Non-pigmented ciliary epithelial cell (primary cell): ENCODE measurements around the gene TBC1D22A.

ENCODE experiments used
- DNase-seq: peaks from one replicate; pipeline ENCODE4 v3.0.0-alpha.2; 2010; ENCODE audit warnings: low read depth

TBC1D22A gene

DNA sequence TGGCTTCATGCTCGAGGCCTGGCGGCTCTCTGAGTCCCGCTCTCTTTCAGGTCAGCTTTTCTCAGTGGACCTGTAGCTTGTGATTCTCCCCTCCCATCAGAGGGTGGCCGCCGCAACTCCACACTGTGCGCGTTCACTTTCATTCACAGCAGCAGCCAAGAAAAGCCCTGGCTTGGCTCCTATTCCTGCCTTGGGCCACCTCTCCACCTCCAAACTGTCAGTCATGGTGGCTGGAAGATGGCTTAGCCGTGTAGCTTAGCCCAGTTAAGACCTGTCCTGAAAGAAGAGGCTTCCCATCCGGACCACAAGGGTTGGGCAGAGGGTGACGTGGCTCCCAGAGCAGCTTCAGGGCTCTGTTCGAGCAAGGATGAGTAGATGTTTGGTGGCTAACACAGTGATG is 125.5 kb downstream of the TBC1D22A start:
- no peak for DNase-seq

DNA sequence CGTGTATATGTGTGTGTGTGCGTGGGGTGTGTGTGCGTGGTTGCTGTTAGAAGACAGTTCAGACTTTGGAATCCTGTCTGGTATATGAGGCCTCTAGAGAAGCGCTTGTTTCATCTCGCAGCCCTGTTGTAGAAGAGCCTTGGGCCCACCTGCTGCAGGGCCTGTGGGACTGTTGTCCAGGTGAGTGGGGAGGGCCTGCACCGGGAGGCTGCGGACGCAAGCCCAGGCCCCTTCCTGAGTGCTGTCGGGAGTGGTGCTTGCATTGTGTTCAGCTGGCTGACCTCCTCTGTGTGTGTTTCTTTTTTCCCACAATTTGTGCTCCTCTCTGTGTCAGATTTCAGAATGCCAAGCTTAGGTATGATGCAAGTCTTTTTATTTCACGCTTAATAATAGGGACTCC is 128.4 kb downstream of the TBC1D22A start:
- DNase-seq = no peak

DNA sequence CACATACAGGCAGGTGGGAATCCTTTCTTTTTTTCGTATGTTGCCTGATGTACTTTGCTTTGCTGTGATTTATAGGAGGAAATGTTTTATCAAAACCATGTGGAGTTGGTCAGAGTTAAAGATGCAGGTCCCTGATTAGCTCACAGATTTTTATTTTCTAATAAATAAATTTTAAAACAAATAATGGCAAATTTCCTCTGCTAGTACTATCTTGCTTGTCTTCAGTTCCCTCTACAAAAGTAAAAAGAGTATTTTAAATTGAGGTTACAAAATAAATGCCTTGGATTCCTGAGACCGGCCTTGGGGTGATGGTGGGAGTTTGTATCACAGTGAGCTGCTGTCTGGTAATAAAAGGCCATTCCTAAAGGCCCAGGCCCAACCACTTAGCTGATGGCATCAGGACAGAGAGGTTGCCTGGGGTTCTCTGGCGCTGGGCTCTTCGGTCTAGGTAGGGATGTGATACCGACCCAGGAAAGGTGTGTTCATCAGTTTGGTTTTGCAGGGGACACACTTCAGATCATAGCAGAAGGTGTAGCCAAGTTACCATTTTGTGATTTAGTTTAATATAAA is 129.0 kb downstream of the TBC1D22A start:
- DNase-seq = no peak

DNA sequence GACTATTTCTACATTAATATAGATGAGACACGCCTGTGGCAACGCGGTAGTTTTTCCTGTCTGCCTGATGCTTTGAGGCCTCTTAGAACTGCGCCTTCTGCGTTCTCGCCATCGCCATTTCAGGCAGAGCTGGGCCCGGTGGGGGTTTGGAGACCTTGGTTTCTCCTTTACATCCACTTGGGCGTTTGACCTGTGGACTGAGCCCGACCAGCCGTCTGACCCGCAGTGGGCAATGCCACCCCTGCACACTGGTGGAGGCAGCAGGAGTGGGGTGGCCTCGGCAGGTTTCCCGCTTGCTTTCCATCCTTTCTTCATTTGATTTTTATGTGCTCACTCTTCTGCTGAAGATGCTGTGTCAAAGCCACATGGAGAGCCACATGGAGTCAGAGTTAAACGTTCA is 130.4 kb downstream of the TBC1D22A start:
- DNase-seq = no peak

DNA sequence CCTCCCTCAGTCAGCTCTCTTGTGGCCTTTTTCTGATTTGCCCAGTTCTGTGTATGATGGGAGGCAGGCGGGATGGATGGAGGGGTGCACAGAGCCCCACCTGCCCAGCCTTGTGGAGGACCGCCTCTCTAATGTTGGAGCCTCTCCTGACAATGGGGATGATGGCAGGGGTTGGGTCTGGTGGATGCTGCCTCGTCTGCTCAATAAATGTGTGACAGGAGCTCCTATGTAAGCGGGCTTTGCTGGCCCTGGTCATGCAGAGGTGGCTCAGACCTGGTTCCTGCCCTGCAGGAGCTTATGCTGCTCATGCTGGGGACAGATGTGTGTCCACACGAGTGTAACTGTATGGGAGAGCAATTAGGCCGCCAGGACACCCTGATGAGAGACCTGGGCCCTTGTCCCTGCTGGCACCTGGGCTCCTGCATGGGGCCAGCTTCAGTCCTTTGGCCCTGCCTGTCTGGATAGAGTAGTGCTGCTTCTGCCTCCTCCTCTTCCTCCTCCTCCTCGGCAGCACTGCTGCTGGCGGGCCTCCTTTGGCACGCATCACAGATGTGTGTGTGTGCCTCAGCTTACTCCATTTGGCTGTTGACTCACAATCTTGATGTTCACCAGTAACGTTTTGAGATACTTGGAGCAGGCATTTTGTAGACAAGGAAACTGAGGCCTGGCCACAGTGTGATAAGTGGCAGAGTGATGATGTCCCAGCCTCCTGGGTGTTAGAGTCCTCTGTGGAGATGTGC is 131.0 kb downstream of the TBC1D22A start:
- no peak for DNase-seq

DNA sequence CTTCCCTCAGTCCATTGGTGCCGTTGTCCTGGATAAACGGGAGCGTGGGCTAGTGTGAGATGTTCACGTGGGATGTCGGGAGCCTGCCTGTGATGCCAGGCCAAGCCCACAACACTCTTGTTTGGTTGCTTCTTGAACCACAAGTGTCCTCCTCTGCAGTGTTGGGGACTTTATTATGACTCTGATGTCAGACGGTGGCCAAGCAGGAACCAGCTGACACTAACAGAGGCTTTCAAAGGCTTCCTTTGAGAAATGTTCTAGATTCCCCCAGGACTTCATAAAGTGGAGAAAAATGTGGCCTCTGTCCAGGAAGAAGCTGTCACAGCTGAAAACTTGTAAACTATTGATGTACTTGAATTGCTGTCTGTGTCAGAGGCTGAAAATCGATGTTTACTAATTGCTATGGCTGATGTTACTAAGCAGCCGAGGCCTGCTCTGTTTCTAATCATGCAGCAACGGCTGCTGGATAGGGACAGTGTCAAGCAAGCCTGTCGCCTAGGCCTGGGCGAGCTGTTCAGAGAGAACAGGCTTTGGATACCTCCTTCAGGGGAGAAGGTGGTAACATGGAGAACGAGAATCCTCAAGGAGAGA is 131.7 kb downstream of the TBC1D22A start:
- DNase-seq = no peak

DNA sequence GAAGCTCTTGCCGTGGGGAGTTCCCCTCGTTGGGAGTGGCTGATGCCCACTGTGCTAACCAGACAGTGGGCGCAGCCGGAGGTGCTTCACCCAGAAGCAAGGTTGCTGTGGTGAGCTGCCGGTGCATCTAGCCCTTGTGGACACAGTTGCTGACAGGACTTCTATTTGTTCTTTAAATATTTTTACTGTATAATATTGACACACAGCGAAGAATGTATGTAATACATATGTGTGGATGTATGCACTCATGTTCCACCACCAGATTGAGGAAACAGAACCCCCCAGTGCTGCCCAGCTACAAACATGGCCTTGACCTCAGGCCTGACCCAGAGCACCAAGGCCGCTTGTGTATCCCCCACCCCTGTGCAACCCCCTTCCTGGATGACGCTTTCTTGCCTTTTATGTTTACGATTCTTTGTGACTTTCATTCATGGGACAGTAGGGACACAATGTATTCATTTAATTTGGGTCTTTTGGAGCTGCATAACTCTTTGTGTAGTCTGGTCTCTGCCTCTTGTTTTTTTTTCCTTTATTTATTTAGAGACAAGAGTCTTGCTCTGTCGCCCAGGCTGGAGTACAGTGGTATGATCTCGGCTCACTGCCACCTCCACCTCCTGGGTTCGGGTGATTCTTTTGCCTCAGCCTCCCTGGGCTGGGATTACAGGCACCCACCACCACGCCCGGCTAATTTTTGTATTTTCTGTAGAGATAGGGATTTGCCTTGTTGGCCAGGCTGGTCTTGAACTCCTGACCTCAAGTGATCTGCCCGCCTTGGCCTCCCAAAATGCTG is 132.6 kb downstream of the TBC1D22A start:
- DNase-seq = no peak

DNA sequence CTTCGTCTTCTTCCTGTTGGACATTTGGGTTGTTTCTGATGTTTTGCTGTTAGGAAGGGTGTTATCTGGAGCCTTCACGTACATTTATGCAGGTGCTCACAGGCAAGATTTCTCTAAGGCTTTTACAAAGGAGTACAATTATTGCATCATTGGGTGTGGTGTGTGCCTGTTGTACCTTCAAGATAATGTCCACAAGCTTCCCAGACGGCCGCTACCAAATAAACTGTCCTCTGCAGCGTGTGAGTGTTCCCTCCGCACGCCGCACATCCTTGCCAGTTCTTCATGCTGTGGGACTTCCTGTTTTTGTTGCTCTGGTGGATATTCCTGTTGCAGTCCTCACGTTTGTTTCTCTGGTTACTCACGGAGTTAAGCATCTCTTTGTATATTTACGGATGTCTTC is 133.3 kb downstream of the TBC1D22A start:
- DNase-seq = no peak

DNA sequence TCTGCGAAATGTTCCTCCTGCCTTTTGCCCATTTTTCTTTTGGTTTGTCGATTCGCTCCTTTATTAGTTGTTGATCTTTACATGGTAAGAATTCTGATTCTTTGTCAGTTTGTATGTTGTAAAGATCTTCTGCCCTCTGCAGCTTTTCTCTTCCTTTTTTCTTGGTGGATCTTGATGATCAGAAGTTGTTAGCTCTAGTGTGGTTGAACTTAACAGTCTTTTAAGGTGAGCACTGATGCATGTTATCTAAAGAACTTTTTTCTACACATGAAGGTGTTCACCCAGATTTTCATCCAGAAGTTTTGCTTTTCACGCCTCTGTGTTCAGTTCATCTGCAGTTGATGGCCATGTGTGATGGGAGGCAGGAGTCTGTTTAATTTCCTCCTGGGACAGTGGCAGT is 133.7 kb downstream of the TBC1D22A start:
- no peak for DNase-seq

DNA sequence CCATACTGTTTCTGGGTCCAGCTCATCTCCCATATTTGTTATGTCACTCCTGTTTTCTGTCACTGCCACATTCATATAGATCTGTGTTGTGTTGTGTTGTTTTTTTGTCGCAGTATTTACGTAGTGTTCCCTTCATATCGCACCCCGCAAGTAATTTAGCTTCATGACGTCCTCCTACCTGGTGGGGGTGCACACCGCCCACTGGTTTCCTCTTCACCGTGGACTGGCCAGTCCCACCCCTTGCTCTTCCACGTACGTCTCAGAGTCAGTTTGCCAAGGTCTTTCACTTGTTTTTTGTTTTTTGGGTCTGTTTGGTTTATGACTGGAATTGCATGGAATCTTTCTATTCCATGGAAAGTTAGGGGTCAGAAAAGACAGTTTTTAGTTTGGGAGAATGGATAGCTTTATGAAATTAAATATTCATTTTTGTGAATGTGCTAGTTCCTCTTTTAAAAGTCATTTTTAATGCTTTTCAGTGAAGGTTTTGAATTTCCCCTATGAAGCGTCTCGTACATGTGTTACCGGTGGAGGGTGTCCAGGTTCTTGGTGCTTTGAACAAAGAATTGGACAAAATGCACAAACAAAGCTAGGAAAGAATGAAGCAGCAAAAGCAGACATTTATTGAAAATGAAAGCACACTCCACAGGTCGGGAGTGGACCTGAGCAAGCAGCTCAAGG is 134.3 kb downstream of the TBC1D22A start:
- DNase-seq = no peak

DNA sequence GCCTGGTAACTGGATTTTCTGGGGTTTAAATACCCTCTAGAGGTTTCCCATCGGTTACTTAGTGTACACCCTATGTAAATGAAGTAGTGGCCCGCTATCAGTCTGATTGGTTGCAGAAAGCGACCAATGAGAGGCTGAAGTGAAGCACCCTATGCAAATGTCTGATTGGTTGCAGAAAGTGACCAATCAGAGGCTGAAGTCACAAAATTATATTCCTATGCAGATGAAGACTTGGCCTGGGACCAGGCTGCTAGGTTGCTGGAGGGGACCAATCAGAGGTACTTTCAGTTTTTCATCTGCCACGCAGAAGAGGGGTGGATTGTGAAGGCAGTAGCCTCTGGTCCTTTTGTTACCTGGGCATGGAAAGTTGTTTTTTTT is 134.8 kb downstream of the TBC1D22A start:
- DNase-seq = no peak

DNA sequence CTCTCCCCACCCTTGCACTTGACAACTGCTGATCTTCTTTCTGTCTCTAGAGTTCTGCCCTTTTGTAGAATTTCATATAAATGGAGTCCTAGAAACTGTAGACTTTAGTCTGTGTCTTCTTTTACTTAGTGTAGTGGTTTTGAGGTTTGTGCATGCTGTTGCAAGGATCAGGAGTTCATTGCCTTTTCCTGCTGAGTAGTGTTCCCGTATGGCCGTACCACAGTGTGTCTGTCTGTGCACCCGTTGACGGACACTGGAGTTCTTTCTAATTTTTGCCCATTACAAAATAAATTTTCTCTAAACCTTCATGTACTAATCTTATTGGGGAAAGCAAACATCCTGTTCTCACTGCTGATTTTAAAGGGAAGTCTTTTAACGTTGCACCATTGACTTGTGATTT is 138.1 kb downstream of the TBC1D22A start:
- no peak for DNase-seq

DNA sequence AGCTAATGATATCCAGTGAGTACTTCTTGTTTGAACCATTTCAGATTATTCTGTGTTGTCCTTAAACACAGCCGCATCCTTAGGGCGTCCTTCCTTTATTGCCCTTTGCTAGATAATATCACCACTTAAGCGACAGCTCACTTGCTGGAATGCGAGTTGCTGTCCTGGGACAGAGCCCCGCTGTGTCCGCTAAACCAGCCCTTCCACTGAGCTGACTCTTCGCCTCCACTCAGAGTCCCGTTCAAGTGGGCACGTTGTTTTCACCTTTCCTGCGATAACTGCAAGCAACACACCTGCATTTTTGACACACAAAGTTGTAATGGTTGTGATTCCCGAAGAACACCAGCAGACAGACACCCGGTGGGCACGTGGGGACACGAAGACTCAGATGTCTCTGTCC is 140.0 kb downstream of the TBC1D22A start:
- no peak for DNase-seq

DNA sequence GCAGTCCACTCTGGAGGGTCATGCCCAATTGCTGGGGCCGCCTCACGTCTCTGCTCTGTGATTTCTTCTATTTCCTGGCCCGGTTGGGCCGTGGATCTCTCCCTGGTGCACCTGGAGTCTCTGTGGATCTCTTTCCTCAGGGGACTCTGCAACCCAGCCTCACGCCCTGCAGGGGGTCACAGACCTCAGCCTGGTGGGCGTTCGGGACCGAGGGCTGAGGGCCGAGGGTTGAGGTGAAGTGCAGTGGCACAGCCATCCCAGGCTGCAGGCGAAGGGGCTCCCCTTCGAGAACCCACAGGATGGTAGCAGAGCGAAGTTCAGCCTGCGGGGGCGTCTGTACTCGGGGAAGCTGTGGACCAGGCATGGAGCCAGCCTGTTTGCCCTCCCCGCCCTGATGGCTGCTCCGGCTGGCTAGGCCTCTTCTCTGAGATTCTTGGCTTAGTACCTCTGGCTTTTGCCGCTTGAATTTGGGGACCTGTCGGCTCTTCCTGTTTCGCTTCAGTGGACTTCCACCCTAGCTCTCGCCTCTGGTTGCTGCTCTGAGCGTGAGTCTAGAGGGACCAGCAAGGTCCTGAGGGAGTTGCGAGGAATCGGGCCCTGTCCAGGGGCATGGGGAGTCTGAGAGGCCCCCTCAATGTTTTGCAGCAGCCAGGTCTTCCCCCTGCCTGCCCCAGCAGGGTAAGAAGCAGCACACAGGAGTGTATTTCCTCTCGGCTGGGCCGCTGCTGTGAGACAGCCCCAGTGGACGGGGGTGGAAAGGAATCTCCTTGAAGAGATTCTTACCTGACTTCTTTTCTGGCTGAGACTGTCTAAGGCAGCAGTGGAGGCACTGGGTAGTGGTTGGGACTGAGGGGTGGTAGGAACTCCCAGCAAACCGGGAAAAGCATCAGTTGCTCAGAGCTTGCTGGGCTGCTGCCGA is 140.8 kb downstream of the TBC1D22A start:
- no peak for DNase-seq

DNA sequence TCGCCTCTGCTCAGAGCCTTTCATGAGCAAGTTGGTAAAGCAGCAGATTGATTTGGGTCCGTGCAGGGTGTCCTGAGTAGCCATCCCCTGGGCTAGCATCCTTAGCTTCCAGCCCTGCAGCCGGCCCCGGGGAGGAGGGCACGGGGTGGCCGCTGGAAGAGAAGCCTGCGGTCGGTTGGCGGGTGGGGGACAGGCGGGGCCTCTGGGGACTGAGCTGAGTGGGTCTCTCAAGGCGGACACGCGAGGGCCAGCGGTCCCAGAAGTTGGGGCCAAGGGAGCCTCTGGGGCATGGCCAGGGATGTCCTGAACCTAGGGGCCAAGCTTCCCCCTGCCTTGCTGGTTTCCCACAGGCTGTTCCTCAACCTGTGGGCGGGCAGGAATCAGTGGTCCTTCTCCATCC is 143.0 kb downstream of the TBC1D22A start:
- DNase-seq = no peak

DNA sequence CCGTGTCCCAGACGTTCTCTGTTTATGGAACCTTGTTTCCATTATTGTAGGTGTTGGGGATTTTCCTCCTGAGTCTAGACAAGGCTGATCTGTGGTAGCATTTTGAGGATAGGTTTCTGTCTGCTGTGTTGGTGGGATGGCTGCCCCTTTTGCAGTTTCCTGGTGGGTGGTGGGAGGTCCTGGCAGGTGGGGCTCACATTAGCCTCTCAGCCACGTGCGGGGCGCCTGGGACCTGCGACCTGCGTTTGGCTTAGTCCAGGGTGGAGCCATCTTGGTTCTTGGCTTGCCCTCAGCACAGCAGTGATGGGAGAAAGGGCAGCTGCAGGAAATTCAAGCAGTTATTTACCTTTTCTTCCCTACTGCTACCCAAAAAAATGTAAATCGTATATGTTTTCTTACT is 143.4 kb downstream of the TBC1D22A start:
- DNase-seq = no peak

DNA sequence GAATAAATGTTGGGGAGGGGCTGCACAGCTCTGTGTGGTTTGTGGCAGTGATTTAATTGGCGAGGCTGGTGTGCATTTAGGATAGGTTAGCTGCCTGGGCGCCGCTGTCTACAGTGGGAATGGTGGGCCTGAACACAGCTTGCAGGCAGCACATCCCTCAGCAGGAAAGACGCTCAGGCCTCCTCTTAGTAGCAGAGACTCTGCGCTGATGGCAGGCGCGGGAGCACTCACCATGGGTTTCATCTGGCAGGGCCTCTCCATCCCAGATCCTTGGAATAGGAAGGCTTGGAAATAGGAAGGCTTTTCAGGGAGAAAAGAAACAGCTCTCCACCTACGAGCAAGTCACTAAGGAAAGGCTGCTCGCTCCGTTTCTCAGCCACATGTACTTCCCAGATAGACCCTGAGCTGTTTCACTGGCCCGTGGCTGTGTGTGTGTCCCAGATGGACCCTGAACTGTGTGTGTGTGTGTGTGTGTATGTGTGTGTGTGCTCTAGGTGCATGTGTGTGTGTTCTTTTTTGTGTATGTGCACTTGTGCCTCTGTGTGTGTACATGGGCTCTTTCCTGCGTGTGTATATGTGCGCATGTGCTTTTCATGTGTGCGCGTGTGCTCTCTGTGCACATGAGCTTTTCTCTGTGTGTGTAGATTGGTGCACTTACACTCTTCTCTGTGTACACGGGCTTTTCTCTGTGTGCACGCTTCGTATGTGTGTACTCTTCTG is 144.0 kb downstream of the TBC1D22A start:
- DNase-seq = no peak

DNA sequence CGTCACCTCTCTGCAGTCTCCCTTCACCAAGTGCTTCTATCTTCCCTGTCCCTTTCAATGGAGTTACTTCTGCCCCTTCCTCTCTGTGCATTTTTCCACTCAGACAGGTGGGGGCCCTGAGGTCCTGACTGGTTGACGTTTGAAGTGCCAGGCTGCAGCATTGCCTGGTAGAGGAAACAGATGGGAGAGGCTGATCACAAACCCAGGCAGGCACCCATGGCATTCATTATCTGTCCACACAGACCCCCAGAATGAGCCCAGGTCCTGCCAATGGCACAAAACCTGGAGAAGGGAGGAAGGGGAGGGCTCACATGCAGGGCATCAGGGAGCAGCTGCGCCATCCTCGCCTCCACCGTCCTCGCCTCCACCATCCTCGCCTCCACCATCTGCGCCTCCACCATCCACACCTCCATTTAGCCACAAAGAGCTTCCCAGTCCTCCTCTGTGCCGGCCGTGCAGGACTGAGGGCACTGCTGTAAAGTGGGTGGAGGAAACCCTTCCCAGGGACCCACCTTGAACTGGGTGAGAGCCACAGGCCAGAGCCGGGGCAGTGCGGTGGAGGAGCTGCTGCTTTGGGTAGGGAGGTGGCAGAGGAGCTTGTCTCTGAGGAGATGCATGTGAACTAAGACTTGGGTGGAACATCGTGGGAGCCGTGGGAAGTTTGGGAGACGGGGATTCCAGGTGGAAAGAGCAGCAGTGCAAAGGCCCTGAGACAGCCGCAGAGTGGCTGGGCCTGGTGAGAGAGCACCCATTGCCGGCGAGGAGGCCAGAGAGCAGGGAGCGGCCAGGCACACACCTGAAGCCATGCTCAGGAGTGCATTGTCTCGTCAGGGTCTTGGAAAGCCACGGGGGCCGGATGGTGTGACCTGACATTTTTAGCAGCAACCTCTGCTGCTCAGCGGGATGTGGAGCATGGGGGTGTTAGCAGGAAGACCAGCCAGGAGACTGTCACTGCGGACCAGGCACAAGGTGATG is 145.1 kb downstream of the TBC1D22A start:
- no peak for DNase-seq

DNA sequence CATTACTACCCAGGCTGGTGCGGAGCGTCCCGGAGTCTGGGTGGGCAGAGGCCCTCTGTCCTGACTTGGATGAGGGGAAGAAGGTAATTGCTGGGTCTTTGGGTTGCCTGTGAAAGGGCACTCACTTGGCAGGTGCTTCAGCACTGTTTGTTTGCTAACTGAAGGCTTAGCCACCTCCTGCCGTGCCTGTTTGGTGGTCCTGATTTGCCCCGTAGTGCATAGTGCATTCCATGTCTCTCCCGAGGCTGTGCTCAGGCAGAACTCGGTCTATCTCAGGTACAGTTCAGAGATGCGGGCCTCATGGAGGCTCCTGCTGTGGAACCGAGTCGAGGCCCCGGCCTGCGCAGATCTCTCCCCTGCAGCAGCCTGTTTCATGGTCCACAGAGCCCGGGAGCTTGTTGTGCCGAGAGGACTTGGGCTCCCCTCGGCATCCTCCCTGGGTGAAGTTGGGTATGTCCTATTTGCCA is 146.2 kb downstream of the TBC1D22A start:
- no peak for DNase-seq
